Uterus (tissue), 2 donors: ENCODE data around the gene PPP4R4.

ENCODE experiments used
- POLR2A ChIP-seq, 2 donors: fragments of 450-650 bp; IDR thresholded peaks; one replicate each; pipeline ENCODE4 v1.6.1; 2016; ENCODE audit warnings: antibody characterized with exemption in 2 of 2, mild to moderate bottlenecking in 1 of 2, moderate library complexity in 1 of 2
- TF ChIP-seq, protein P1 (sequence below), 4 experiments: fragments of 200-600 bp in 2 of 4; fragments of 450-650 bp in 2 of 4; sonication (generic) in 2 of 4; IDR thresholded peaks; one replicate each; pipeline ENCODE4 v1.5.1; 2016 to 2019; ENCODE audit warnings: antibody characterized with exemption in 4 of 4, mild to moderate bottlenecking in 2 of 4, moderate library complexity in 1 of 4

DNA sequence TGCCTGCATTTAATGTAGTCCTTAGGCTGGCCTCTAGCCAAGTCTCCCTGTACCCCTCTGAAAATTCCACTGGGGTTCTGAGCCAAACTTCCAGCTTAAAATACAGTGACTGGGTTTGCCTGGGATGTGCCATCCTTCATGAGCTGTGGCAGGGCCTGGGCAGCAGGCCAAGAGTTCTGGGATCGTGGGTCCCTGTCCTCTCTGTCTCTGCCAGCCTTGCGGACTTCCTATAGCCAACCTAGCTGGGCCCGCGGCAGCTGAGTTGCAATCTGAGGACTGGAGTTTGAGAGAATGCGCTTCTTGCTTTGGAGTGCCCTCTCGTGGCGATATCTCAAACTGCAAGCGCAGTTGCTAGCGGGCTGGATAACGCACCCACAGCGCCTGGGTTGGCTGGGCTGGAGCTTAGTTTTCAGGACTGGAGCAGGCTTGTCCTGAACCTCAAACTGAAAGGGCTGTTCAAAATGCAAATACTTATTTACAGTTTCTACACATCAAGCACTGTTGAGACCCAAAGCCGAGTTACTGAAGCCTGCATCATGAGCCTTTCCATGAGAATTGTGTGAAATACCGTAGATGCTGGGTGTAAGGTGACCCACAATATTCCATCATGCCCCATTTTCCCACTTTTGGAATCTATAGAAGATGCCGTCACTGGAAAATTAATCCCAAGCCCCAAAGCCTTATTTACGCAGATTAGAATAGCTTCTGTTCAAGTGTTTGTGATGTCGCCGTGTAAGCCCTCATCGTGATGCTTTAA lies 37.4 kb upstream of the PPP4R4 start:
- TF ChIP-seq, protein P1, sequence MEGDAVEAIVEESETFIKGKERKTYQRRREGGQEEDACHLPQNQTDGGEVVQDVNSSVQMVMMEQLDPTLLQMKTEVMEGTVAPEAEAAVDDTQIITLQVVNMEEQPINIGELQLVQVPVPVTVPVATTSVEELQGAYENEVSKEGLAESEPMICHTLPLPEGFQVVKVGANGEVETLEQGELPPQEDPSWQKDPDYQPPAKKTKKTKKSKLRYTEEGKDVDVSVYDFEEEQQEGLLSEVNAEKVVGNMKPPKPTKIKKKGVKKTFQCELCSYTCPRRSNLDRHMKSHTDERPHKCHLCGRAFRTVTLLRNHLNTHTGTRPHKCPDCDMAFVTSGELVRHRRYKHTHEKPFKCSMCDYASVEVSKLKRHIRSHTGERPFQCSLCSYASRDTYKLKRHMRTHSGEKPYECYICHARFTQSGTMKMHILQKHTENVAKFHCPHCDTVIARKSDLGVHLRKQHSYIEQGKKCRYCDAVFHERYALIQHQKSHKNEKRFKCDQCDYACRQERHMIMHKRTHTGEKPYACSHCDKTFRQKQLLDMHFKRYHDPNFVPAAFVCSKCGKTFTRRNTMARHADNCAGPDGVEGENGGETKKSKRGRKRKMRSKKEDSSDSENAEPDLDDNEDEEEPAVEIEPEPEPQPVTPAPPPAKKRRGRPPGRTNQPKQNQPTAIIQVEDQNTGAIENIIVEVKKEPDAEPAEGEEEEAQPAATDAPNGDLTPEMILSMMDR (IDR thresholded peaks at IDR 0.05) = peak; percentile 91 to 98 (median 93)
- TF ChIP-seq POLR2A (IDR thresholded peaks at IDR 0.05) = no peak
